Caco-2 (cell line): ENCODE results near the gene PSRC1. TPM values are rescaled to one million over a fixed set of nuclear protein-coding genes. Genes with fewer than 3 reads are reported as not detected.

Experiments
- Bru-seq: library from RNA; stranded (reverse); fragments of 400-500 nt; gene quantifications from one replicate; lab custom pipeline; 2021; lab: Mats Ljungman, UMichigan
- BruChase-seq, 2 experiments: library from RNA; stranded (reverse); fragments of 400-500 nt; gene quantifications; one replicate each; lab custom pipeline; 2021; lab: Mats Ljungman, UMichigan
- BruUV-seq: library from RNA; stranded (reverse); fragments of 400-500 nt; replicated peaks from 2 replicates; lab custom pipeline; 2021; lab: Mats Ljungman, UMichigan
- CTCF ChIA-PET: fragments of 300-600 bp; sonication (Branson Sonifier 250); formaldehyde crosslinking; loops from one replicate; lab custom pipeline; 2022; ENCODE audit warnings: antibody characterized with exemption; lab: Charles Lee
- POLR2A ChIA-PET: fragments of 300-600 bp; sonication (Branson Sonifier 250); formaldehyde crosslinking; loops from one replicate; lab custom pipeline; 2022; ENCODE audit warnings: antibody characterized with exemption; lab: Charles Lee
- DNase-seq, 2 experiments: peaks; one replicate each; pipeline versions ENCODE4 v3.0.0 to v3.0.0-alpha.2; 2020 to 2022
- H3K27me3 ChIP-seq: replicated peaks from 2 replicates; pipeline ENCODE4 v1.6.0; 2011; ENCODE audit warnings: low read length; ENCODE audit not compliant: control insufficient read depth, insufficient read depth
- H3K36me3 ChIP-seq: 2 replicates; pipeline ENCODE4 v1.5.1; 2011; ENCODE audit warnings: low read length; ENCODE audit not compliant: control insufficient read depth, insufficient read depth
- H3K4me1 ChIP-seq: fragments of 250-450 bp; sonication (Bioruptor Pico); 2 replicates; pipeline ENCODE4 v1.5.1; 2020; ENCODE audit warnings: mild to moderate bottlenecking
- H3K4me3 ChIP-seq: 2 replicates; pipeline ENCODE4 v1.5.1; 2011; ENCODE audit warnings: low read depth, mild to moderate bottlenecking, control low read depth, low read length
- H3K9me3 ChIP-seq: fragments of 250-450 bp; sonication (Bioruptor Pico); 2 replicates; pipeline ENCODE4 v1.5.1; 2020; ENCODE audit warnings: mild to moderate bottlenecking, moderate library complexity
- H3K27ac Mint-ChIP-seq: one replicate; pipeline ENCODE4 v1.8.0; 2022; ENCODE audit warnings: mixed read lengths; ENCODE audit not compliant: unreplicated experiment
- H3K27me3 Mint-ChIP-seq: one replicate; pipeline ENCODE4 v1.8.0; 2022; ENCODE audit warnings: mixed read lengths; ENCODE audit not compliant: insufficient read depth, unreplicated experiment
- H3K36me3 Mint-ChIP-seq: one replicate; pipeline ENCODE4 v1.8.0; 2022; ENCODE audit warnings: mild to moderate bottlenecking, mixed read lengths; ENCODE audit not compliant: insufficient read depth, unreplicated experiment
- H3K4me1 Mint-ChIP-seq: one replicate; pipeline ENCODE4 v1.8.0; 2022; ENCODE audit warnings: low read depth, mixed read lengths; ENCODE audit not compliant: unreplicated experiment
- H3K4me3 Mint-ChIP-seq: one replicate; pipeline ENCODE4 v1.8.0; 2022; ENCODE audit warnings: mild to moderate bottlenecking, moderate library complexity, mixed read lengths; ENCODE audit not compliant: unreplicated experiment
- H3K9me3 Mint-ChIP-seq: one replicate; pipeline ENCODE4 v1.8.0; 2022; ENCODE audit warnings: mixed read lengths; ENCODE audit not compliant: unreplicated experiment
- CTCF ChIP-seq, 2 experiments: fragments of 200-600 bp in 1 of 2; IDR thresholded peaks; 1 replicate in 1 of 2; 2 replicates in 1 of 2; pipeline versions ENCODE4 v1.5.1 to v1.8.0; 2011 to 2022; ENCODE audit warnings: antibody characterized with exemption in 1 of 2, control low read depth in 1 of 2, inconsistent platforms in 1 of 2, low read depth in 1 of 2, low read length in 1 of 2, mild to moderate bottlenecking in 1 of 2, moderate library complexity in 1 of 2; ENCODE audit not compliant: insufficient read depth in 1 of 2, severe bottlenecking in 1 of 2, unreplicated experiment in 1 of 2
- intact Hi-C: fragments of 100-400 bp; cut with micrococcal nuclease; formaldehyde crosslinking; loops from one replicate; pipeline ENCODE4 v1.10.0; 2022; ENCODE audit not compliant: unreplicated experiment
- long read RNA-seq: library from polyadenylated mRNA; stranded (forward); transcript quantifications from one replicate; pipeline ENCODE4 v2.0.0, GENCODE V29; 2022
- total RNA-seq: library from RNA; stranded (reverse); gene quantifications from 2 replicates; pipeline ENCODE4 v1.2.3, GENCODE V29; 2022

The PSRC1 gene
- 23.9 and 24.9 TPM in 2 replicates for total RNA-seq
- Bru-seq, nascent RNA: percentile 53 among the genes with signal in this experiment
- BruChase-seq, experiment 1, labeled RNA remaining after a 2-hour chase: percentile 65 among the genes with signal in this experiment
- BruChase-seq, experiment 2, labeled RNA remaining after a 6-hour chase: percentile 70 among the genes with signal in this experiment
- long read RNA-seq, transcript PSRC1-204 (8 exons, 1,742 nt): major isoform, 7 of 46 reads
- long read RNA-seq, partial matches to known transcripts: 8 of 46 reads
- long read RNA-seq, other reads (novel, unspliced or antisense): 24 of 46 reads

DNA sequence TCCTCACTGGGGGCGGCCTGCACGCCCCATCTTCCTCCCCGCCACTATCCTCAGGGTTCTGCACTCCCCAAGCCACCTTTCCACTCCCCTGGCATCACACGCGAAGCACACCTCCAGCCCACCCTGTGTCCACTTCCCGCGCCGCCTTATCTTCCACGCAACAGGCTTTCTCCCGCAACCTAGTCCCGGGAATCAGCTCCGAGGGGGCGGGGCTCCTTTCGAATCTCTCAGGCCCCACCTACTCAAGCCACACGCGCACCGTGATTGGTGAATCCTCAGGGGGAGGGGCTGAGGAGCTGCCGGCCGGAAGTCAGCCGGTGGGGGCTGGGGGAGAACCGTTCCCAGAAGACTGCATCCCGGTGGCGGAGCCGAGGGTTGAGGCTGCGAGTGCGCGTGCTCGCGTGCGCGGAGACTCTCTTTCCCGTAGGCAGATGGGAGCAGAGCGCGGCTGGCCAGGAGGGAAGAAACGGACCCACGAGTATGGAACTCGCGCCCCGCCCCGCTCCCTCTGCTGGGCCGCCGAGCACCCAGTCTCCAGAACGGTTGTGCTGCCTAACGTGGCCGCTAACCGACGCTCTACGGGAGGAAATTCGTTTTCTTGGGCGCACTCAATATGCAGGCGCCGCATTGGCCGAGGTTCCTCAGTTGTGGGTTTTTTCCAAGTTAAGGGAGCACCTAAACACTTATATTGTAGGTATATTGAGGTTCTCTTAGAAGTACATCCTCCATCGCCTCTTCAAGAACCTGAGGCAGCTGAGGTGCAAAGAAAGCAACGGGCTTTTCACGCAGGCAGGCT, at the start of gene PSRC1:
Gene PSRC1, minus strand, starts transcription at position 194 of the 796 bp plus-strand sequence.
- Mint-ChIP-seq H3K27me3 (no peaks in the 10 kb centered on the region), H3K4me1 (no peaks in the 10 kb centered on the region), H3K4me3 (peak within 1 kb of the TSS; percentile 93), H3K27ac (peak within 1 kb of the TSS; percentile 84), H3K9me3 (no peaks in the 10 kb centered on the region), H3K36me3 (no peaks in the 10 kb centered on the region)
- peaks cover 5% of the 10 kb centered on the region; the same call in 1 of the 2 replicates for H3K4me1 ChIP-seq
- peak; percentile 94 to 95 for DNase-seq
- CTCF ChIA-PET: interaction anchor here (1.0 to 1.3 kb wide), 3 partner anchors 88 to 183 kb away, joined by 3 to 8 read pairs (median 3); partner anchors contain the start of gene SORT1
- intact Hi-C loops: loop anchor here (1.0 kb wide), 1 partner anchor 9 kb away; no protein-coding TSS in a partner anchor
- H3K9me3 ChIP-seq: no peaks in the 10 kb centered on the region
- no peaks in the 10 kb centered on the region for H3K27me3 ChIP-seq
- H3K36me3 ChIP-seq: no peaks in the 10 kb centered on the region
- peak within 1 kb of the TSS; percentile 61 for H3K4me3 ChIP-seq
- POLR2A ChIA-PET: interaction anchor here (0.6 to 1.0 kb wide), 3 partner anchors 14 to 265 kb away, joined by 4 to 13 read pairs (median 4); partner anchors contain the start of genes GNAI3 and SORT1
- TF ChIP-seq CTCF (IDR thresholded peaks at IDR 0.05; ENCODE audit: insufficient read depth in 1 of 2, low read depth in 1 of 2, low read length in 1 of 2, severe bottlenecking in 1 of 2, unreplicated experiment in 1 of 2): no peak
- BruUV-seq: TSS peak; percentile 82

DNA sequence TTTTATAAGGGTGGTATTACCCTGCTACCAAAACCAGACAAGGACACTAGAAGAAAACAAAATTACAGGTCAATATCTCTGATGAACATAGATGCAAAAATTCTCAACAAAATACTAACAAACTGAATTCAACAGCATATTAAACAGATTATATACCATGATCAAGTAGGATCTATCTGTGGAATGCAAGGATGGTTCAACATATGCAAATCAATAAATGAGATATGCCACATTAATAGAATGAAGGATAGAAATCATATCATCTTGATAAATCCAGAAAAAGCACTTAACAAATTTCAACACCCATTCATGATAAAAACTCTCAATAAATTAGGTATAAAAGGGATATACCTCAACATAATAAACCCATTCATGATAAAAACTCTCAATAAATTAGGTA, 48.2 kb upstream of the PSRC1 start:
- DNase-seq: no peak
- no peaks in the 10 kb centered on the region for H3K27me3 Mint-ChIP-seq
- no peak for TF ChIP-seq CTCF (IDR thresholded peaks at IDR 0.05; ENCODE audit: insufficient read depth in 1 of 2, low read depth in 1 of 2, low read length in 1 of 2, severe bottlenecking in 1 of 2, unreplicated experiment in 1 of 2)
- H3K4me3 ChIP-seq: no peak overlapping the region
- no peaks in the 10 kb centered on the region for H3K4me1 Mint-ChIP-seq
- H3K9me3 Mint-ChIP-seq: peaks cover 10% of the 10 kb centered on the region
- no peak overlapping the region for H3K4me3 Mint-ChIP-seq
- no peaks in the 10 kb centered on the region for H3K4me1 ChIP-seq
- H3K9me3 ChIP-seq: 0 out of 2 replicates have a peak, but pooled peaks cover 10% of the 10 kb centered on the region
- ChIA-PET CTCF (no interaction called here), POLR2A (no interaction called here)
- no peak overlapping the region for H3K27ac Mint-ChIP-seq
- no TSS peak for BruUV-seq
- H3K27me3 ChIP-seq: no peaks in the 10 kb centered on the region
- H3K36me3 Mint-ChIP-seq: peaks cover 29% of the 10 kb centered on the region
- H3K36me3 ChIP-seq: no peaks in the 10 kb centered on the region
- intact Hi-C loops: no loop called here

DNA sequence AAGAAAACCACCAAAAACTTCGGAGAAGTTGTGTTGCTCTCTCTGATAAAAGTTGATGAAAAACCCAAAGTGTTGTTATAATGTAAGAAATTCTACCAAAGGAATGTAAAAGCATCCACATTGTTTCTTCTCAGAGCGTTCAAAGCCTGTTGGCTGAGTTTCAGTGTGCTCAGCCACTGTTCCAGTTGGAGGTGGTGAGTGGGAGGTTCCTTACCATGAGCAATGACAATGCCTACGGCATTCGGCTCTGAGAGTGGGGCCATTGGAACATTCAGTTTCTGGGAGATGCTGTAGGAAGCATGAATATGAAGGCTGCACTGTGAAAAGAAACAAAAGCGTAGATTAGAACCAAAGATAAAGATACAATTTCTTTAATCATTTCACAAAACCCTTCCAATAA, 44.3 kb upstream of the PSRC1 start:
- 0 out of 2 replicates have a peak, but pooled peaks cover 10% of the 10 kb centered on the region for H3K9me3 ChIP-seq
- peaks cover 24% of the 10 kb centered on the region for H3K36me3 Mint-ChIP-seq
- H3K4me1 ChIP-seq: no peaks in the 10 kb centered on the region
- H3K27me3 Mint-ChIP-seq: no peaks in the 10 kb centered on the region
- no peaks in the 10 kb centered on the region for H3K36me3 ChIP-seq
- CTCF ChIA-PET: no interaction called here
- H3K4me3 ChIP-seq: no peak overlapping the region
- H3K27ac Mint-ChIP-seq: no peak overlapping the region
- H3K4me1 Mint-ChIP-seq: no peaks in the 10 kb centered on the region
- DNase-seq: no peak
- BruUV-seq: no TSS peak
- no peak overlapping the region for H3K4me3 Mint-ChIP-seq
- intact Hi-C loops: no loop called here
- no peaks in the 10 kb centered on the region for H3K27me3 ChIP-seq
- peaks cover 10% of the 10 kb centered on the region for H3K9me3 Mint-ChIP-seq
- POLR2A ChIA-PET: no interaction called here
- no peak for TF ChIP-seq CTCF (IDR thresholded peaks at IDR 0.05; ENCODE audit: insufficient read depth in 1 of 2, low read depth in 1 of 2, low read length in 1 of 2, severe bottlenecking in 1 of 2, unreplicated experiment in 1 of 2)
